Skeletal muscle tissue (tissue), 4 donors: Measurements from ENCODE around the gene MARVELD1. TPM values are rescaled to one million over a fixed set of nuclear protein-coding genes. Genes with fewer than 3 reads are reported as not detected.

Experiments used
- H3K27ac ChIP-seq: one replicate; pipeline ENCODE4 v1.7.0; 2013; ENCODE audit warnings: mild to moderate bottlenecking, low read depth, low read length, inconsistent platforms
- H3K27me3 ChIP-seq, 3 donors: one replicate each; pipeline ENCODE4 v1.7.0; 2013; ENCODE audit warnings: low read length in 3 of 3; ENCODE audit not compliant: control insufficient read depth in 3 of 3, insufficient read depth in 3 of 3
- H3K36me3 ChIP-seq, 3 donors: one replicate each; pipeline ENCODE4 v1.7.0; 2013; ENCODE audit warnings: low read length in 3 of 3; ENCODE audit not compliant: control insufficient read depth in 3 of 3, insufficient read depth in 3 of 3
- H3K4me1 ChIP-seq, 3 donors: one replicate each; pipeline ENCODE4 v1.7.0; 2013; ENCODE audit warnings: low read length in 3 of 3, mild to moderate bottlenecking in 3 of 3; ENCODE audit not compliant: control insufficient read depth in 3 of 3, insufficient read depth in 3 of 3
- H3K4me3 ChIP-seq, 3 donors: one replicate each; pipeline ENCODE4 v1.7.0; 2013; ENCODE audit warnings: low read length in 3 of 3
- H3K9ac ChIP-seq, 3 donors: one replicate each; pipeline ENCODE4 v1.7.0; 2013; ENCODE audit warnings: low read length in 3 of 3, mild to moderate bottlenecking in 3 of 3, moderate library complexity in 2 of 3, low read depth in 1 of 3
- H3K9me3 ChIP-seq, 3 donors: one replicate each; pipeline ENCODE4 v1.7.0; 2013; ENCODE audit warnings: low read length in 3 of 3; ENCODE audit not compliant: control insufficient read depth in 3 of 3
- total RNA-seq: library from RNA; depleted of rRNA; stranded (reverse); fragments of >200 nt; gene quantifications from one replicate; pipeline ENCODE4 v1.2.3, GENCODE V29; 2014
- donor health status: Osteomylitis.

MARVELD1 gene
- total RNA-seq, 1 donor from 2014 or later, result 17.2 TPM

- H3K27ac ChIP-seq, result no peak overlapping the region
- H3K9ac ChIP-seq, result no peak overlapping the region
- H3K36me3 ChIP-seq, result peaks cover 63 to 66% (median 63%) of the 10 kb centered on the region in 3 donors
- no peaks in the 10 kb centered on the region for H3K27me3 ChIP-seq
- no peak overlapping the region for H3K4me3 ChIP-seq
- H3K9me3 ChIP-seq, result no peaks in the 10 kb centered on the region
- peaks cover 0 to 3% (median 0%) of the 10 kb centered on the region in 3 donors for H3K4me1 ChIP-seq
Observed at GRCh38 chr10:97748116-97748515, 34.6 kb downstream of the MARVELD1 start.

- Histone ChIP-seq H3K4me1 (no peaks in the 10 kb centered on the region), H3K4me3 (no peak overlapping the region), H3K9ac (no peak overlapping the region), H3K27ac (no peak overlapping the region), H3K9me3 (no peaks in the 10 kb centered on the region), H3K36me3 (peaks cover 79 to 86% (median 82%) of the 10 kb centered on the region in 3 donors), H3K27me3 (no peaks in the 10 kb centered on the region)
Observed at GRCh38 chr10:97752956-97753355, 39.4 kb downstream of the MARVELD1 start.

GRCh38 chr10:97754726-97755125 is 41.2 kb downstream of the MARVELD1 start:
- H3K36me3 ChIP-seq, result peaks cover 72 to 78% (median 73%) of the 10 kb centered on the region in 3 donors

GRCh38 chr10:97755718-97756117 is 42.2 kb downstream of the MARVELD1 start:
- H3K4me1 ChIP-seq, result no peaks in the 10 kb centered on the region
- no peak overlapping the region for H3K27ac ChIP-seq

More at GRCh38 chr10:97754726-97755125, 41.2 kb downstream of the MARVELD1 start:
- Histone ChIP-seq H3K4me1 (no peaks in the 10 kb centered on the region), H3K27me3 (no peaks in the 10 kb centered on the region), H3K9ac (no peak overlapping the region), H3K9me3 (no peaks in the 10 kb centered on the region), H3K27ac (no peak overlapping the region), H3K4me3 (no peak overlapping the region)

GRCh38 chr10:97757471-97757870 is 43.9 kb downstream of the MARVELD1 start:
- Histone ChIP-seq H3K27ac (no peak overlapping the region), H3K9me3 (no peaks in the 10 kb centered on the region), H3K4me1 (no peaks in the 10 kb centered on the region), H3K9ac (no peak overlapping the region), H3K27me3 (no peaks in the 10 kb centered on the region), H3K4me3 (no peak overlapping the region), H3K36me3 (peaks cover 58 to 69% (median 58%) of the 10 kb centered on the region in 3 donors)

More at GRCh38 chr10:97755718-97756117, 42.2 kb downstream of the MARVELD1 start:
- H3K4me3 ChIP-seq, result no peak overlapping the region
- H3K9ac ChIP-seq, result no peak overlapping the region
- H3K9me3 ChIP-seq, result no peaks in the 10 kb centered on the region
- H3K27me3 ChIP-seq, result no peaks in the 10 kb centered on the region
- peaks cover 70 to 73% (median 70%) of the 10 kb centered on the region in 3 donors for H3K36me3 ChIP-seq

GRCh38 chr10:97759158-97759887 is 45.8 kb downstream of the MARVELD1 start:
- Histone ChIP-seq H3K27ac (no peak overlapping the region), H3K27me3 (no peaks in the 10 kb centered on the region), H3K4me3 (no peak overlapping the region), H3K9ac (no peak overlapping the region), H3K4me1 (peaks cover 0 to 7% (median 0%) of the 10 kb centered on the region in 3 donors), H3K9me3 (no peaks in the 10 kb centered on the region), H3K36me3 (peaks cover 43 to 53% (median 45%) of the 10 kb centered on the region in 3 donors)

GRCh38 chr10:97759946-97760345 is 46.4 kb downstream of the MARVELD1 start:
- Histone ChIP-seq H3K9ac (no peak overlapping the region), H3K9me3 (no peaks in the 10 kb centered on the region), H3K27ac (no peak overlapping the region), H3K4me3 (no peak overlapping the region), H3K27me3 (peaks cover 0 to 3% (median 0%) of the 10 kb centered on the region in 3 donors), H3K36me3 (peaks cover 37 to 47% (median 40%) of the 10 kb centered on the region in 3 donors), H3K4me1 (peaks cover 2 to 7% (median 5%) of the 10 kb centered on the region in 3 donors)

GRCh38 chr10:97760461-97761257 is 47.1 kb downstream of the MARVELD1 start:
- no peak overlapping the region for H3K27ac ChIP-seq
- no peak overlapping the region for H3K4me3 ChIP-seq
- no peak overlapping the region for H3K9ac ChIP-seq
- H3K4me1 ChIP-seq, result peaks cover 6 to 12% (median 9%) of the 10 kb centered on the region in 3 donors
- H3K9me3 ChIP-seq, result no peaks in the 10 kb centered on the region
- peaks cover 30 to 40% (median 34%) of the 10 kb centered on the region in 3 donors for H3K36me3 ChIP-seq
- peaks cover 0 to 3% (median 0%) of the 10 kb centered on the region in 3 donors for H3K27me3 ChIP-seq

GRCh38 chr10:97761331-97761865 is 47.9 kb downstream of the MARVELD1 start:
- Histone ChIP-seq H3K36me3 (peaks cover 23 to 32% (median 26%) of the 10 kb centered on the region in 3 donors), H3K27me3 (peaks cover 0 to 3% (median 0%) of the 10 kb centered on the region in 3 donors), H3K9ac (no peak overlapping the region), H3K9me3 (no peaks in the 10 kb centered on the region), H3K27ac (no peak overlapping the region), H3K4me3 (no peak overlapping the region), H3K4me1 (peaks cover 6 to 12% (median 9%) of the 10 kb centered on the region in 3 donors)
